Gastroesophageal sphincter (tissue), 4 donors: Measurements from ENCODE around the gene PYM1. TPM values are rescaled to one million over a fixed set of nuclear protein-coding genes. Genes with fewer than 3 reads are reported as not detected.

ENCODE experiments used
- ATAC-seq: fragments of 150-250 bp; one replicate; pipeline ENCODE4 v1.9.1; 2016; ENCODE audit warnings: mild to moderate bottlenecking, moderate library complexity
- H3K27ac ChIP-seq, 4 donors: fragments of 200-600 bp; sonication (generic) in 3 of 4; 1 replicate in 3 of 4; 2 replicates in 1 of 4; pipeline ENCODE4 v1.5.1; 2016 to 2019
- H3K27me3 ChIP-seq: fragments of 200-600 bp; sonication (generic); one replicate; pipeline ENCODE4 v1.5.1; 2019
- H3K36me3 ChIP-seq, 2 donors: fragments of 200-600 bp; sonication (generic); one replicate each; pipeline ENCODE4 v1.5.1; 2019; ENCODE audit warnings: control low read depth in 1 of 2
- H3K4me1 ChIP-seq, 3 donors: fragments of 200-600 bp; sonication (generic); 1 replicate in 2 of 3; 2 replicates in 1 of 3; pipeline ENCODE4 v1.5.1; 2016 to 2019; ENCODE audit warnings: control low read depth in 2 of 3
- H3K4me3 ChIP-seq, 2 donors: fragments of 200-600 bp; sonication (generic); one replicate each; pipeline ENCODE4 v1.5.1; 2019; ENCODE audit warnings: mild to moderate bottlenecking in 1 of 2, moderate library complexity in 1 of 2
- H3K9me3 ChIP-seq, 3 donors: fragments of 200-600 bp; sonication (generic); one replicate each; pipeline ENCODE4 v1.5.1; 2017 to 2019; ENCODE audit warnings: control low read depth in 2 of 3
- CTCF ChIP-seq, 4 experiments: fragments of 200-600 bp in 2 of 4; fragments of 450-650 bp in 2 of 4; sonication (generic) in 1 of 4; IDR thresholded peaks; one replicate each; pipeline ENCODE4 v1.5.1; 2017 to 2019; ENCODE audit warnings: antibody characterized with exemption in 4 of 4, mild to moderate bottlenecking in 2 of 4, moderate library complexity in 2 of 4
- EP300 ChIP-seq: sonication (generic); formaldehyde crosslinking; IDR thresholded peaks from one replicate; pipeline ENCODE4 v1.6.1; 2017; ENCODE audit warnings: antibody characterized with exemption, mild to moderate bottlenecking
- POLR2A ChIP-seq, 2 donors: fragments of 450-650 bp; IDR thresholded peaks; one replicate each; pipeline ENCODE4 v1.6.1; 2017; ENCODE audit warnings: antibody characterized with exemption in 2 of 2, mild to moderate bottlenecking in 2 of 2, moderate library complexity in 1 of 2
- POLR2AphosphoS5 ChIP-seq: sonication (generic); formaldehyde crosslinking; IDR thresholded peaks from one replicate; pipeline ENCODE4 v1.6.1; 2017; ENCODE audit warnings: antibody characterized with exemption
- WGBS, 2 donors: methylation state at CpG; one replicate each; pipeline ENCODE4 v1.1.5; 2018; ENCODE audit warnings: low coverage in 1 of 2; 5-methylcytosine and 5-hydroxymethylcytosine counted together
- total RNA-seq, 4 donors: library from RNA; depleted of rRNA; stranded (reverse); fragments of >200 nt; gene quantifications; one replicate each; pipeline ENCODE4 v1.1.0, GENCODE V29; 2016

The PYM1 gene
- total RNA-seq, 4 donors from 2014 or later, result 20.8 to 30.2 (median 26.8) TPM

DNA sequence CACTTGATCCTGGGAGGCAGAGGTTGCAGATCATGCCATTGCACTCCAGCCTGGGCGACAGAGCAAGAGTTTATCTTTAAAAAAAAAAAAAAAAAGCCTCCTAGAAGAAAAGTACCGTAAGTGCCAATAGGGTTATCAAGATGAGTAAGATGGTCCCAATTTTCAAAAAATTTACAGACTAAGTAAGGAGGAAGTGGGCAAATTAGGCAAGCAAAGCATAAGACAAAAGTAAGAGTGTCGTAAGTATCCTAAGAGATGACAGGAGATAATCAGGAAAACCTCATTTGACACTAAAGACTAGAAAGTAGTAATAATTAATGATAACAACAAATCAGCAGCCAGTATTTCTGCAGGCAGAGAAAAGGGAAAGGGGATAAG lies 12.2 kb downstream of the PYM1 start:
- no peak for TF ChIP-seq CTCF (IDR thresholded peaks at IDR 0.05)
- TF ChIP-seq POLR2A (IDR thresholded peaks at IDR 0.05), result no peak
- no peak for TF ChIP-seq EP300
- TF ChIP-seq POLR2AphosphoS5, result no peak
- no peaks in the 10 kb centered on the region for H3K9me3 ChIP-seq
- ATAC-seq, result no peak
- no peaks in the 10 kb centered on the region for H3K27me3 ChIP-seq
- peaks cover 0 to 18% of the 10 kb centered on the region in 2 donors for H3K36me3 ChIP-seq
- H3K4me1 ChIP-seq, result peaks cover 0 to 19% (median 0%) of the 10 kb centered on the region in 3 donors
- H3K4me3 ChIP-seq, result no peak overlapping the region
- H3K27ac ChIP-seq, result no peak overlapping the region
- 58 to 69% methylated on average over 2 to 3 of the region's 3 CpGs for WGBS, 2 donors

DNA sequence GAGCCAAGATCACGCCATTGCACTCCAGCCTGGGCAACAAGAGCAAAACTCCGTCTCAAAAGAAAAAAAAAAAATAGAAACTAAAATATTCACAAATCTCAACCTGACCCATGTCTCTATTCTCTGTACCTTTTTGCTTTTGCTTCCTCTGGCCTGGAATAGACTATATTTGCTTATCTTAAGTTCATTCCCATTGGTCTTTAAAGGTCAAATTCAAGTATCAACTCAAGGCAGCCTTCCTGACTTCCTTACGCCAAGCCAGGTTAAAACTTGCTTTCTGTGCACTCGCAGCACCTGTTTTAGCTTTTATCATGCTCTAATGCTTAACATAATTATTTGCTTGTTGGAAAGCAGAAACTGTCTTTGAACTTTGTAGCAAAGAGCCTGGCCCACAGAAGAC lies 14.8 kb downstream of the PYM1 start:
- Histone ChIP-seq H3K27me3 (no peaks in the 10 kb centered on the region), H3K9me3 (no peaks in the 10 kb centered on the region), H3K4me1 (peaks cover 0 to 27% (median 0%) of the 10 kb centered on the region in 3 donors), H3K36me3 (peaks cover 0 to 18% of the 10 kb centered on the region in 2 donors), H3K4me3 (no peak overlapping the region), H3K27ac (no peak overlapping the region)
- WGBS, 2 donors, result 84 to 100% methylated on average over 4 of the region's 4 CpGs
- TF ChIP-seq POLR2A (IDR thresholded peaks at IDR 0.05) (no peak), POLR2AphosphoS5 (no peak), CTCF (IDR thresholded peaks at IDR 0.05) (no peak)
- no peak for ATAC-seq

DNA sequence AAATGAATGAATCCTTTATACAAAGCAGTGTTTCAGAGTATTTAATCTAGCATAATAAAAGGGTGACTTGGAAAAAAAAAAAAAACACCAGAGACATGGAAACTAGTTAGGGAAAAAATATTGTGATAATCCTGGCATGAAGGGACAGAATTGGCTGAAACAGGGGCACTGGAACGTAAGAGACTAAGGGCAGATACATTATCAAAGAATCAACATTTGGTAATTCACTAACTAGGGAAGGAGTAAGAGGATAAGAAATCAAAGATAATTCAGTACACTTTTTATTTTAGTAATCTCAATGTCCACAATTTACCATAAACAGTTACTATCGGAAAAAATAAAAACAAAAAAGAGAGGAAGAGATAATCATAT lies 18.2 kb downstream of the PYM1 start:
- WGBS, 2 donors, result 28 to 55% methylated on average over 2 of the region's 2 CpGs
- TF ChIP-seq POLR2AphosphoS5 (no peak), POLR2A (IDR thresholded peaks at IDR 0.05) (no peak), EP300 (no peak)
- H3K36me3 ChIP-seq, result peaks cover 0 to 18% of the 10 kb centered on the region in 2 donors
- no peak overlapping the region for H3K4me3 ChIP-seq
- no peak for ATAC-seq
- H3K9me3 ChIP-seq, result no peaks in the 10 kb centered on the region
- no peaks in the 10 kb centered on the region for H3K27me3 ChIP-seq
- peaks cover 0 to 15% (median 0%) of the 10 kb centered on the region in 3 donors for H3K4me1 ChIP-seq
- peak overlapping the region in 1 of 4 donors; percentile 46 for H3K27ac ChIP-seq

- 29 to 42% methylated on average over 7 to 8 of the region's 8 CpGs for WGBS, 2 donors
- H3K27ac ChIP-seq, result peak overlapping the region in 2 of 4 donors; percentile 38 to 46
- no peak overlapping the region for H3K4me3 ChIP-seq
- no peaks in the 10 kb centered on the region for H3K27me3 ChIP-seq
- peaks cover 0 to 15% (median 0%) of the 10 kb centered on the region in 3 donors for H3K4me1 ChIP-seq
- TF ChIP-seq POLR2A (IDR thresholded peaks at IDR 0.05), result no peak
- TF ChIP-seq EP300, result no peak
- no peak for TF ChIP-seq CTCF (IDR thresholded peaks at IDR 0.05)
- no peak for TF ChIP-seq POLR2AphosphoS5
- no peaks in the 10 kb centered on the region for H3K9me3 ChIP-seq
- no peak for ATAC-seq
- peaks cover 0 to 15% of the 10 kb centered on the region in 2 donors for H3K36me3 ChIP-seq
Observed at GRCh38 chr12:55908726-55909512, 18.8 kb downstream of the PYM1 start.

- no peaks in the 10 kb centered on the region for H3K9me3 ChIP-seq
- ATAC-seq, result no peak
- 50 to 86% methylated on average over 1 of the region's 1 CpG for WGBS, 2 donors
Observed at GRCh38 chr12:55906056-55906455, 21.6 kb downstream of the PYM1 start.

More at GRCh38 chr12:55906056-55906455, 21.6 kb downstream of the PYM1 start:
- TF ChIP-seq EP300 (no peak), POLR2AphosphoS5 (no peak), CTCF (IDR thresholded peaks at IDR 0.05) (no peak), POLR2A (IDR thresholded peaks at IDR 0.05) (no peak)
- Histone ChIP-seq H3K4me1 (peaks cover 0 to 15% (median 0%) of the 10 kb centered on the region in 3 donors), H3K27ac (no peak overlapping the region), H3K27me3 (no peaks in the 10 kb centered on the region), H3K36me3 (peaks cover 0 to 22% of the 10 kb centered on the region in 2 donors), H3K4me3 (no peak overlapping the region)
